Prostate gland (tissue), 2 donors: Measurements from ENCODE around the gene PEAK1. TPM values are rescaled to one million over a fixed set of nuclear protein-coding genes. Genes with fewer than 3 reads are reported as not detected.

Experiments used
- DNase-seq: peaks from one replicate; pipeline ENCODE4 v3.0.0-alpha.2; 2019; ENCODE audit warnings: low spot score
- H3K27ac ChIP-seq, 2 donors: fragments of 200-600 bp; sonication (generic); 2 replicates each; pipeline ENCODE4 v1.5.1; 2017 to 2019
- H3K27me3 ChIP-seq: fragments of 200-600 bp; sonication (generic); replicated peaks from 2 replicates; pipeline ENCODE4 v1.5.1; 2019; ENCODE audit not compliant: insufficient read depth
- H3K36me3 ChIP-seq, 2 donors: fragments of 200-600 bp; sonication (generic); 1 replicate in 1 of 2; 2 replicates in 1 of 2; pipeline versions ENCODE4 v1.5.1 to v1.8.1; 2017 to 2019
- H3K4me1 ChIP-seq: fragments of 200-600 bp; sonication (generic); replicated peaks from 2 replicates; pipeline ENCODE4 v1.5.1; 2019
- H3K4me3 ChIP-seq, 2 donors: fragments of 200-600 bp; sonication (generic); 2 replicates each; pipeline ENCODE4 v1.5.1; 2017 to 2019
- H3K9me3 ChIP-seq: fragments of 200-600 bp; sonication (generic); 2 replicates; pipeline ENCODE4 v1.5.1; 2017
- POLR2A ChIP-seq: fragments of 450-650 bp; IDR thresholded peaks from one replicate; pipeline ENCODE4 v1.6.1; 2016; ENCODE audit warnings: antibody characterized with exemption, mild to moderate bottlenecking
- POLR2AphosphoS5 ChIP-seq: sonication (generic); formaldehyde crosslinking; IDR thresholded peaks from one replicate; pipeline ENCODE4 v1.6.1; 2017; ENCODE audit warnings: antibody characterized with exemption
- WGBS: methylation state at CpG from one replicate; pipeline ENCODE4 v1.1.5; 2018; 5-methylcytosine and 5-hydroxymethylcytosine counted together
- intact Hi-C: fragments of 100-400 bp; cut with DNase I; formaldehyde crosslinking; loops from one replicate; pipeline ENCODE4 v1.14.2; 2022
- total RNA-seq, 2 donors: library from RNA; depleted of rRNA; stranded (reverse); fragments of >200 nt; gene quantifications; one replicate each; pipeline ENCODE4 v1.1.0, GENCODE V29; 2016
- TF ChIP-seq, protein P1 (sequence below), 4 experiments: fragments of 200-600 bp in 2 of 4; fragments of 450-650 bp in 2 of 4; sonication (generic) in 2 of 4; IDR thresholded peaks; 1 replicate in 3 of 4; 2 replicates in 1 of 4; pipeline ENCODE4 v1.5.1; 2016 to 2019; ENCODE audit warnings: antibody characterized with exemption in 4 of 4, mild to moderate bottlenecking in 2 of 4, moderate library complexity in 2 of 4

The PEAK1 gene
- total RNA-seq, 2 donors from 2014 or later = 11.3 to 108 TPM

DNA sequence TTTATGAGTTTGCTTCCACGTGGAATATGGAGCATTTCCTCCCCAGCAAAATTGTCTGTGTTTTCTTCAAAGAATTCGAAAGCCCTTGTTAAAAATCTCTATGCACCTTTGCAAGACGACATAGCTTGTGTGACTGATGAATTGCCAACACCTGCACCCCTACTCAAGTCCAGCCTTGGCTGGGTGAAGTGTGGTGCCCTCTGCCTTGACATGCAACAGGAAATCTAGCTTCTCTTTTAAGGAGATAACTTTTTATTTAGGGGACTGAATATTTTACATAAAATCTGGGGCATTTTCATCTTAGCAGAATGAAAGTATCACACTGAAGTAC, 1.4 kb upstream of the PEAK1 start:
- H3K4me1 ChIP-seq = no peaks in the 10 kb centered on the region
- DNase-seq = no peak
- peak overlapping the region in 1 of 2 donors; percentile 91 for H3K27ac ChIP-seq
- no peaks in the 10 kb centered on the region for H3K9me3 ChIP-seq
- peak overlapping the region; percentile 65 to 81 for H3K4me3 ChIP-seq
- 1% methylated on average over 3 of the region's 3 CpGs for WGBS
- no peaks in the 10 kb centered on the region for H3K27me3 ChIP-seq
- TF ChIP-seq, protein P1, sequence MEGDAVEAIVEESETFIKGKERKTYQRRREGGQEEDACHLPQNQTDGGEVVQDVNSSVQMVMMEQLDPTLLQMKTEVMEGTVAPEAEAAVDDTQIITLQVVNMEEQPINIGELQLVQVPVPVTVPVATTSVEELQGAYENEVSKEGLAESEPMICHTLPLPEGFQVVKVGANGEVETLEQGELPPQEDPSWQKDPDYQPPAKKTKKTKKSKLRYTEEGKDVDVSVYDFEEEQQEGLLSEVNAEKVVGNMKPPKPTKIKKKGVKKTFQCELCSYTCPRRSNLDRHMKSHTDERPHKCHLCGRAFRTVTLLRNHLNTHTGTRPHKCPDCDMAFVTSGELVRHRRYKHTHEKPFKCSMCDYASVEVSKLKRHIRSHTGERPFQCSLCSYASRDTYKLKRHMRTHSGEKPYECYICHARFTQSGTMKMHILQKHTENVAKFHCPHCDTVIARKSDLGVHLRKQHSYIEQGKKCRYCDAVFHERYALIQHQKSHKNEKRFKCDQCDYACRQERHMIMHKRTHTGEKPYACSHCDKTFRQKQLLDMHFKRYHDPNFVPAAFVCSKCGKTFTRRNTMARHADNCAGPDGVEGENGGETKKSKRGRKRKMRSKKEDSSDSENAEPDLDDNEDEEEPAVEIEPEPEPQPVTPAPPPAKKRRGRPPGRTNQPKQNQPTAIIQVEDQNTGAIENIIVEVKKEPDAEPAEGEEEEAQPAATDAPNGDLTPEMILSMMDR (IDR thresholded peaks at IDR 0.05) = no peak
- TF ChIP-seq POLR2A (no peak), POLR2AphosphoS5 (no peak)
- intact Hi-C loops = no loop called here
- H3K36me3 ChIP-seq = no peaks in the 10 kb centered on the region

DNA sequence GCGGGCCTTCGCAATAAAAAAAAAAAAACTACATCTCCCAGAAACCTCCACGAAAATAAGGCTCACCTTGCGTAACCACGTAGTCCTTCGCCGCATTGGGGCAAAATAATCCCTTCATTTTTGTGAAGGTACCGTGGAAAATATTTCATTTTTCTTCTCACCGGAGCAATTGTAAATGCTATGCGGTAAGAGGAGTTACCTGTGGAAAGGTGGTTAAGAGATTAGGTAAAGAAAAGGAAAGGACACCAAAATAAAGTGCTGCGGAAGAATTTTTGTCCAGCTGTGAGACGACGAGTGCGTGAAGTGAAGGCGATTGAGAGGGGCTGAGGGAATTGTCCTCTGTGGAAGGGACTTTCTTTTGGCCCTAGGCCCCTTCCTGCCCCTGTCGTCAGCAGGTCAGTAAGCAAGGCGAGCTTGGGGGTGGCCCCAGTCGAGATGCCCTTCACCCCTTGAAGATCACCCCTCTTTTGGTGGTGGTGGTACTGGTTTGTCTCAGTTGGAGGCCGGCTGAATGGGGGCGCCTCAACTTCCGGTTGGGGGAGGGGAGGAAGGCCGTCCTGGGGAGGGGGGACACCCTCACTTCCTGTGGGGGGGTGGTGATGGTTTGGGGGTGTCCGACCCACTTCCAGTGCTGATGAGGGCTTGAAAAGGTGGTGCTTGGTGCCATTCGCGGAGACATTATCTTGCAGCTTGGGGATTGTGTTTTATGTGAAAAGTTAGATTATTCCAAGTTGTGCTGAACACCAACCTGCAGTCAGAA, 886 bp upstream of the PEAK1 start, which contains the start of gene HMG20A:
HMG20A (plus strand) TSS at position 279 of the 760 bp plus-strand sequence. CDS start 37,520 bp downstream, outside the sequence.
- TF ChIP-seq POLR2AphosphoS5 = peak; percentile 83
- TF ChIP-seq, protein P1 (IDR thresholded peaks at IDR 0.05) = no peak
- intact Hi-C loops = no loop called here
- peak; percentile 31 for DNase-seq

DNA sequence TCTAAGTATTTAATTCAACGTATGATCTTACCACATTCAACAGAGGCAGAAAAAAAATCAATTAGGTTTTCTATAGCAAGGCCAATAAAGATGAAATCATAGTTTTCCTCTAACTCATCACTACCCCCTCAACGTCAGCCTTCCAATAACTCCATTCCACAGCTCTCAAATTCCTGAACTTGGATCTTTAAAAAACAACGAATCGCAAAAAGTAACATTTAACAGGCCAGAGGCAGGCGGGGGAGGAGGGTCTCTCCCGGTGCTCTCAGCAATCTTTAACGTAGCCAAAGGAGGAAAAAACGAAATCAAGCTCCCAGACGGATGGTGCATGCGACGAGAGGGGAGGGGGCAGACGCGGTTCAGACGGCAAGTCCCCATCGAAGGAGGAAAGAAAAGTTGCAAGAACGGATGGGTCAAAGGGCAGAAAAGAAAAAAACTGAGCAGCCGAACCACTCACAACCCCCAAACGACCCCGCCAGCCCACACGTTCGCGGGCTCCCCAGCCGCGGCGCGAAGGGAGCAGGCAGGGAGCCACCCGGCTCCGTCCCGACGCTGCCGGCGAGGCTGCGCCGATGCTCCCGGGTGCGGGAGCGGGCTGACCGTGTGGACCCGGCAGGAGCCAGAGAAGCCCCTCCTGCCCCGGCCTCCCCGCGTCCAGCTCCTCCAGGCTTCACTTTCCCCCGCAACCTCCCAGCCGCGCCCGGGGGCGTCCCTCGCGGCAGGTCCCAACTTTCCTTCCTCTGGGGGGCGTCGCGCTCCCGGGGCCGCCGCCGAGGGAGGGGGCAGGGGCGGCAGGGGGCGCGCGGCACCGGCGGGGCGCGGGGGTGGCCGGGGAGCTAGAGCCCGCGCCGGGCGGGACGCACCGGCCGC, 703 bp downstream of the PEAK1 start:
- H3K27ac ChIP-seq = peak overlapping the region; percentile 89 to 91
- H3K4me1 ChIP-seq = no peaks in the 10 kb centered on the region
- H3K9me3 ChIP-seq = no peaks in the 10 kb centered on the region
- WGBS = under 1% methylated on average over 43 of the region's 72 CpGs
- DNase-seq = peak; percentile 12
- intact Hi-C loops = loop anchor here (2.0 to 10.0 kb wide), 3 partner anchors 78 to 347 kb away; partner anchors contain the start of gene TSPAN3
- TF ChIP-seq, protein P1 (IDR thresholded peaks at IDR 0.05) = peak in 1 of 4 experiments; percentile 19
- TF ChIP-seq POLR2AphosphoS5 = no peak
- peak overlapping the region; percentile 65 to 81 for H3K4me3 ChIP-seq
- H3K36me3 ChIP-seq = no peaks in the 10 kb centered on the region
- H3K27me3 ChIP-seq = no peaks in the 10 kb centered on the region

More for the DNA sequence above, 886 bp upstream of the PEAK1 start, which contains the start of gene HMG20A:
- H3K9me3 ChIP-seq = no peaks in the 10 kb centered on the region
- peak within 1 kb of the TSS; percentile 89 to 91 for H3K27ac ChIP-seq
- WGBS = 0% methylated on average over 25 of the region's 25 CpGs
- no peaks in the 10 kb centered on the region for H3K4me1 ChIP-seq
- H3K27me3 ChIP-seq = no peaks in the 10 kb centered on the region
- H3K4me3 ChIP-seq = peak within 1 kb of the TSS; percentile 65 to 81
- H3K36me3 ChIP-seq = no peaks in the 10 kb centered on the region

DNA sequence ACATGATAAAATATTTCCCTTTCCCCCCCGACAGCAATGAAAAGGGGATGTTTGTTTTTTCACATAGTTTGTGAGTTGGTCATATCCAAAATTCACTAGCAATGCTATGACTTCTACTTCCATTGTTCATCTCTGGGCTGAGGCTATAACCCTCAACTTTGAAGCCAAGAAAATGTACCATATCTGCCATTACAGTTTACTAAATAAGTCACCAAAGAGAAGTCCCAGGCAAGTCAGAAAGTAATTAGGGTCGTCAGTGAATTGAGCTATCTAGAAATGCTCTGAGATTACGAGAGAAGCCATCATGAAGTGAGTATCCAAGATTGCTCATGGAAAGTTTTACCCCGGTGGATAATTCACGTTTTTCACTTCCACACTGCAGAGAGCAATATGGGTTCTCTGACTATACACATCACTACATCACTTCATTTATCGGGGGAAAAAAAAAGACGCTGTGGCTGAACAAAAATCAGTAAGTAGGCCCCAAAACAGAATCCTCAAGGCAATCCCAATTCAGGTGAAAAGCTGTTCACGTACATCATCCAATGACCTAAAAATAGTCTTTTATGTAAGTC, 1.4 kb downstream of the PEAK1 start:
- no peak for DNase-seq
- no peaks in the 10 kb centered on the region for H3K4me1 ChIP-seq
- intact Hi-C loops = loop anchor here (2.0 to 10.0 kb wide), 3 partner anchors 78 to 346 kb away; partner anchors contain the start of gene TSPAN3
- no peaks in the 10 kb centered on the region for H3K27me3 ChIP-seq
- WGBS = 46% methylated on average over 8 of the region's 8 CpGs
- peak overlapping the region in 1 of 2 donors; percentile 89 for H3K27ac ChIP-seq
- H3K4me3 ChIP-seq = peak overlapping the region; percentile 65 to 81
- TF ChIP-seq, protein P1 (IDR thresholded peaks at IDR 0.05) = no peak
- TF ChIP-seq POLR2AphosphoS5 = no peak
- no peak for TF ChIP-seq POLR2A
- H3K36me3 ChIP-seq = no peaks in the 10 kb centered on the region
- no peaks in the 10 kb centered on the region for H3K9me3 ChIP-seq
